ENCODE measurements around the gene ST6GALNAC3. TPM values are rescaled to one million over a fixed set of nuclear protein-coding genes. Genes with fewer than 3 reads are reported as not detected.

ST6GALNAC3 gene
- total RNA-seq, 1 donor from 2014 or later = 11.0 TPM

DNA sequence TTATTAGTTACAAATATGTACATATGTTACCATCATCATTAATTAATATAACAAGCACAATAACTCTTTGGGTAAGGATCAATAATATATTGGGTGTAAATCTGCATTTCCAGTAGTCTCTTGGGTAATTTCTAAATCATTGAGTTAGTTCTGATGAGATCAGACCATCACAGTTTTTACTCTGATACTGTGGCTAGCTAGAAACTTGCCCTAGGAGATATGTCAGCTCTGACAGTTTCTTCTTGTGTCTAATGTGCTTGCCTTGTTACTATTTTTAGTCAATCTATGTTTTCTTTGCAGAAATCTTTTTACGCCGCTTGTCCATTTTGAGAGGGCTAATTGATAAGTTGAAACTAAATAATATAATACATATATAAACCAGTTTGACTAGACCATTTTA is 507.2 kb downstream of the ST6GALNAC3 start:
- Mint-ChIP-seq H3K27me3 (no peaks in the 10 kb centered on the region), H3K4me3 (ENCODE audit: low read depth) (no peak overlapping the region), H3K9me3 (ENCODE audit: low read depth) (no peaks in the 10 kb centered on the region), H3K27ac (no peak overlapping the region), H3K4me1 (ENCODE audit: low read depth) (peaks cover 5% of the 10 kb centered on the region), H3K36me3 (ENCODE audit: insufficient read depth) (no peaks in the 10 kb centered on the region)
- DNase-seq (ENCODE audit: low spot score, unreplicated experiment) = no peak
- TF ChIP-seq, protein P1, sequence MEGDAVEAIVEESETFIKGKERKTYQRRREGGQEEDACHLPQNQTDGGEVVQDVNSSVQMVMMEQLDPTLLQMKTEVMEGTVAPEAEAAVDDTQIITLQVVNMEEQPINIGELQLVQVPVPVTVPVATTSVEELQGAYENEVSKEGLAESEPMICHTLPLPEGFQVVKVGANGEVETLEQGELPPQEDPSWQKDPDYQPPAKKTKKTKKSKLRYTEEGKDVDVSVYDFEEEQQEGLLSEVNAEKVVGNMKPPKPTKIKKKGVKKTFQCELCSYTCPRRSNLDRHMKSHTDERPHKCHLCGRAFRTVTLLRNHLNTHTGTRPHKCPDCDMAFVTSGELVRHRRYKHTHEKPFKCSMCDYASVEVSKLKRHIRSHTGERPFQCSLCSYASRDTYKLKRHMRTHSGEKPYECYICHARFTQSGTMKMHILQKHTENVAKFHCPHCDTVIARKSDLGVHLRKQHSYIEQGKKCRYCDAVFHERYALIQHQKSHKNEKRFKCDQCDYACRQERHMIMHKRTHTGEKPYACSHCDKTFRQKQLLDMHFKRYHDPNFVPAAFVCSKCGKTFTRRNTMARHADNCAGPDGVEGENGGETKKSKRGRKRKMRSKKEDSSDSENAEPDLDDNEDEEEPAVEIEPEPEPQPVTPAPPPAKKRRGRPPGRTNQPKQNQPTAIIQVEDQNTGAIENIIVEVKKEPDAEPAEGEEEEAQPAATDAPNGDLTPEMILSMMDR (IDR thresholded peaks at IDR 0.05; ENCODE audit: unreplicated experiment) = no peak

DNA sequence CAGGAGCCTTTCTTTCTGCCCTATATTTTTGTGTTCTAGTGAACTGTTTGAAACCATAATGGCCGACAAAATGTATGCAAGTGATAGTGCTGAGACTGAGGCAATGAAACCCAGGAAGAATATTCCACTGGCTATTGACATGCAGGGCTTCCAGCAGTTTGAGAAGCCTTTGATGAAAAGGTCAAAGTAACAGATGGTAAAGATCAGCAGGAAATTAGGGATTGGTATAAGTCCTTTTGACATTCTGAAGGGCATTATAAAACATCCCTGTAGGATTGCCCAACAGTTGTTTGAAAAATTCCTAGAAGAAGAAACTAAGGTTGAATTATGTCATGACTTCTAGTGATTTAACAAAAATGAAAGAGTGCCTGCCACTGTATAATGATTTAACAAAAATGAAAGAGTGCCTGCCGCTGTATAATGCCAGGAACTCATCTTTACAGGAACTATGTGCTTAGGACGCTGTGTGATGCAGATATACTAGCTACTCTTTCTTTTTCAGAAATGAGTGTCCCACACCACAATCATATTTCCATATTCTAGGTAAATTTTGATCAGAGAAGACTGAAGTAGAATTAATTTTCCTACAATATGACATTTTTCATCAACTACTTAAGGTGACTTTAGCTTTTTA is 508.8 kb downstream of the ST6GALNAC3 start:
- no peak for DNase-seq (ENCODE audit: low spot score, unreplicated experiment)
- no peaks in the 10 kb centered on the region for H3K27me3 Mint-ChIP-seq
- no peaks in the 10 kb centered on the region for H3K36me3 Mint-ChIP-seq (ENCODE audit: insufficient read depth)
- TF ChIP-seq, protein P1 (IDR thresholded peaks at IDR 0.05; ENCODE audit: unreplicated experiment) = no peak
- peaks cover 13% of the 10 kb centered on the region for H3K4me1 Mint-ChIP-seq (ENCODE audit: low read depth)
- H3K9me3 Mint-ChIP-seq (ENCODE audit: low read depth) = no peaks in the 10 kb centered on the region
- H3K27ac Mint-ChIP-seq = no peak overlapping the region
- H3K4me3 Mint-ChIP-seq (ENCODE audit: low read depth) = no peak overlapping the region

DNA sequence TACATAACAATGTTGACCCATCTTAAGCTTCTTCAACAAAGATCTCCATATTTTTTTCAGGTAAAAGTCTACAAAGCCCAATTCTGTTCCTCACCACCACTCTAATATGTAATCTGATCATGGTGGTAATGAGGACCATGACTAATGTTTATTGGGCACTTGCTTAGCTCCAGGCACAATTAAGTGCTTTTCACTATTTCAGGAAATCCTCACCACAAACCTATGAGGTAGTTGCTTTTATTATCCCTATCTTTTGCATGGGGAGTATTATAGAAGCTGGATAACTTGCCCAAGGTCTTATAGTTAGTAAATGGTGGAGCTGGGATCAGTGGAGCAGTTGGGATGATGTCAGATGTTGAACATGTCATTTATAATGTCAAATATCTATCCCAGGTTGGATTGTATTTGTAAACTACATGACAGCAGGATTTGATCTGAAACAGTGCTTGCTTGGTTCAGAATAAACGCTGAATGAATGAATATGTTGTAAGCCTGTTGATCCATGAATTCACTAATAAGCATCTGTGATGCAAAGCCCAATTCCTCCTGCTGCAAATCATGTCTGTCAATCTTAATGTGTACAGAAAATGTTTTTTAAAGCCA is 509.4 kb downstream of the ST6GALNAC3 start:
- no peaks in the 10 kb centered on the region for H3K9me3 Mint-ChIP-seq (ENCODE audit: low read depth)
- peaks cover 13% of the 10 kb centered on the region for H3K4me1 Mint-ChIP-seq (ENCODE audit: low read depth)
- H3K4me3 Mint-ChIP-seq (ENCODE audit: low read depth) = no peak overlapping the region
- no peak for DNase-seq (ENCODE audit: low spot score, unreplicated experiment)
- H3K27me3 Mint-ChIP-seq = no peaks in the 10 kb centered on the region
- TF ChIP-seq, protein P1 (IDR thresholded peaks at IDR 0.05; ENCODE audit: unreplicated experiment) = no peak
- H3K27ac Mint-ChIP-seq = no peak overlapping the region
- H3K36me3 Mint-ChIP-seq (ENCODE audit: insufficient read depth) = no peaks in the 10 kb centered on the region

DNA sequence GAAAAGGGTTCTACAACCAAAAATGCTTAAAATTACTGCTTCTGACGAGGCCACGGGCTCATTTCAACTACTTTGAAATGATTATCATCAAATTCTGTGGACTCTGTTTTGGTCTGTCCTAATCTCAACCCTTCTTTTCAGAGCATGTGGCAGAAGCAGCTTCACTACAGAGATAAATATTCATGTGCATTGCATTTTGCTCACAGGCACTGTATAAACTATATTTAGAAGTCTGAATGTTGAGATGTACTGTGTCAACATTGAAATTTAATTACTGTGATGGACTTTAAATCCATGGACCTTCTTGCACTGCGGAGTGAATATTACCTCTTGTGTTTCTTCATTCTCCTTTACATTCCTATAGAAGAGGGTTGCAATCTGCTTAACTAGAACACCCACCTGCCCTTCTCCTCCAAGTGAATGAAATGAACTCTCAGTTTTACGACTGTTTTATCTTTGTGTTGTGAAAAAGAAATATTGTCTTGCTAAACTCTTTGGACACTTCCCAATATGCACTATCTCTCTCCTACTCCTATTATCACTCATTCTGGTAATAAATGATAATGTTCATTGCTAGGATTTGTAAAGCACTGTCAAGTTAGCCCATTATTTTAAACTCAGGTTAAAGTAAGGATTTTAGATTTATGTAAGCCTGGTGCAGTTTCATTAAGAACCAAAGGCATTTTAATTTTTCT is 511.6 kb downstream of the ST6GALNAC3 start:
- H3K27me3 Mint-ChIP-seq = no peaks in the 10 kb centered on the region

DNA sequence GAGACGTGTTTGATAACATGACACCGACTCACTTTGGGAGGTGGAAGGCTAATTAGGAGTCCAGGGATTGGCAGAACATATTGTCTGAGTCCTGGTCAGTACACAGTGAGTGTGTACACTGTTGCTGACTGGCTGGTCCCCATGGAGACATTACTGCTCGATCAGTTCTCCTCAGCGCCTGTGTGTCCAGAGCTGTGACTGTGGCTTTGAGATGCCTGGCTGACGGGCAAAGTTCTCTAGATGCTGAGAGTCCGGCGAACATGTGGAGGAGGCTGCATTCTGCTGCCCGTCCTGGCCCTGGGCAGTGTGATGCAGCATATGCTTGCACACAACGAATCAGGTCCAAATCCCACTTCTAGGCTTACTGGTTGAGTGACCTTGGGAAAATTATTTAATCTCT is 512.7 kb downstream of the ST6GALNAC3 start:
- TF ChIP-seq, protein P1 (IDR thresholded peaks at IDR 0.05; ENCODE audit: unreplicated experiment) = no peak
- Mint-ChIP-seq H3K4me1 (ENCODE audit: low read depth) (peaks cover 13% of the 10 kb centered on the region), H3K27ac (peak overlapping the region; percentile 22), H3K27me3 (no peaks in the 10 kb centered on the region), H3K36me3 (ENCODE audit: insufficient read depth) (no peaks in the 10 kb centered on the region), H3K4me3 (ENCODE audit: low read depth) (no peak overlapping the region), H3K9me3 (ENCODE audit: low read depth) (no peaks in the 10 kb centered on the region)
- no peak for DNase-seq (ENCODE audit: low spot score, unreplicated experiment)

More for the DNA sequence above, 511.6 kb downstream of the ST6GALNAC3 start:
- H3K9me3 Mint-ChIP-seq (ENCODE audit: low read depth) = no peaks in the 10 kb centered on the region
- H3K4me3 Mint-ChIP-seq (ENCODE audit: low read depth) = no peak overlapping the region
- TF ChIP-seq, protein P1 (IDR thresholded peaks at IDR 0.05; ENCODE audit: unreplicated experiment) = no peak
- H3K4me1 Mint-ChIP-seq (ENCODE audit: low read depth) = peaks cover 13% of the 10 kb centered on the region
- no peaks in the 10 kb centered on the region for H3K36me3 Mint-ChIP-seq (ENCODE audit: insufficient read depth)
- H3K27ac Mint-ChIP-seq = no peak overlapping the region
- no peak for DNase-seq (ENCODE audit: low spot score, unreplicated experiment)
